ENCODE results near the gene TRPM3.
"Not testable (repeated sequence)": the region's sequence is repeated elsewhere in the genome, so short reads cannot be mapped to it uniquely, and the experiment has no call there.

Gene TRPM3

GRCh38 chr9:70994582-70994981, 126.8 kb downstream of the TRPM3 start:
- DNase-seq: no peak

GRCh38 chr9:70988551-70988950, 132.9 kb downstream of the TRPM3 start:
- no peak for DNase-seq

GRCh38 chr9:70987986-70988385, 133.4 kb downstream of the TRPM3 start:
- no peak for DNase-seq

GRCh38 chr9:70986984-70987383, 134.4 kb downstream of the TRPM3 start:
- DNase-seq: no peak

- DNase-seq: no peak
These were observed 137.6 kb downstream of the TRPM3 start for GRCh38 chr9:70983723-70984295.

GRCh38 chr9:70981312-70981711, 140.1 kb downstream of the TRPM3 start:
- no peak for DNase-seq

- no peak for DNase-seq
These were observed 141.5 kb downstream of the TRPM3 start for GRCh38 chr9:70979966-70980365.

- DNase-seq: no peak
These were observed 143.3 kb downstream of the TRPM3 start for GRCh38 chr9:70978085-70978484.

- DNase-seq: no peak
These were observed 145.6 kb downstream of the TRPM3 start for GRCh38 chr9:70975821-70976220.

- no peak for DNase-seq
These were observed 149.7 kb downstream of the TRPM3 start for GRCh38 chr9:70971723-70972122.

- DNase-seq: not testable (repeated sequence)
These were observed 155.0 kb downstream of the TRPM3 start for GRCh38 chr9:70966380-70966779.

GRCh38 chr9:70964861-70965260, 156.6 kb downstream of the TRPM3 start:
- DNase-seq: no peak

GRCh38 chr9:70963554-70963953, 157.9 kb downstream of the TRPM3 start:
- no peak for DNase-seq

- DNase-seq: no peak
These were observed 158.5 kb downstream of the TRPM3 start for GRCh38 chr9:70962761-70963440.

GRCh38 chr9:70959366-70959765, 162.1 kb downstream of the TRPM3 start:
- no peak for DNase-seq

- DNase-seq: no peak
These were observed 166.8 kb downstream of the TRPM3 start for GRCh38 chr9:70954596-70955143.

- no peak for DNase-seq
These were observed 167.3 kb downstream of the TRPM3 start for GRCh38 chr9:70954126-70954525.

GRCh38 chr9:70951749-70952727, 169.4 kb downstream of the TRPM3 start:
- DNase-seq: no peak

GRCh38 chr9:70950270-70950669, 171.2 kb downstream of the TRPM3 start:
- no peak for DNase-seq

GRCh38 chr9:70949239-70949638, 172.2 kb downstream of the TRPM3 start:
- no peak for DNase-seq

- DNase-seq: no peak
These were observed 172.7 kb downstream of the TRPM3 start for GRCh38 chr9:70948744-70949143.

- DNase-seq: no peak
These were observed 173.9 kb downstream of the TRPM3 start for GRCh38 chr9:70947511-70947910.

- no peak for DNase-seq
These were observed 174.3 kb downstream of the TRPM3 start for GRCh38 chr9:70947086-70947485.
